ENCODE data around the gene CSTF1. TPM values are rescaled to one million over a fixed set of nuclear protein-coding genes. Genes with fewer than 3 reads are reported as not detected.

Gene CSTF1
- total RNA-seq, 1 donor, result 25.0 TPM

- Histone ChIP-seq H3K4me1 (ENCODE audit: insufficient read depth, low read length) (peaks cover 29% of the 10 kb centered on the region), H3K27me3 (ENCODE audit: insufficient read depth, low read length) (no peaks in the 10 kb centered on the region), H3K9me3 (ENCODE audit: low read depth, low read length) (no peaks in the 10 kb centered on the region), H3K4me2 (ENCODE audit: insufficient read depth, low read length) (no peak overlapping the region), H4K20me1 (ENCODE audit: insufficient read depth, low read length) (no peaks in the 10 kb centered on the region), H3K79me2 (ENCODE audit: insufficient read depth, low read length) (no peaks in the 10 kb centered on the region), H3K36me3 (ENCODE audit: insufficient read depth, low read length) (no peaks in the 10 kb centered on the region), H3K4me3 (ENCODE audit: insufficient read depth, low read length) (no peak overlapping the region), H3K27ac (ENCODE audit: low read depth, low read length) (peak overlapping the region; percentile 81), H2AFZ (ENCODE audit: low read length) (no peak overlapping the region)
- DNase-seq (ENCODE audit: insufficient read length, low spot score, missing footprints), result no peak
- no peak for TF ChIP-seq CTCF (IDR thresholded peaks at IDR 0.05; ENCODE audit: extremely low read depth, low read depth, low read length)
Measured at GRCh38 chr20:56430461-56430860, 38.0 kb downstream of the CSTF1 start.

- DNase-seq (ENCODE audit: insufficient read length, low spot score, missing footprints), result no peak
- Histone ChIP-seq H3K27me3 (ENCODE audit: insufficient read depth, low read length) (no peaks in the 10 kb centered on the region), H3K4me2 (ENCODE audit: insufficient read depth, low read length) (no peak overlapping the region), H2AFZ (ENCODE audit: low read length) (no peak overlapping the region), H4K20me1 (ENCODE audit: insufficient read depth, low read length) (no peaks in the 10 kb centered on the region), H3K79me2 (ENCODE audit: insufficient read depth, low read length) (no peaks in the 10 kb centered on the region), H3K4me1 (ENCODE audit: insufficient read depth, low read length) (peaks cover 29% of the 10 kb centered on the region), H3K36me3 (ENCODE audit: insufficient read depth, low read length) (no peaks in the 10 kb centered on the region), H3K9me3 (ENCODE audit: low read depth, low read length) (no peaks in the 10 kb centered on the region), H3K4me3 (ENCODE audit: insufficient read depth, low read length) (no peak overlapping the region), H3K27ac (ENCODE audit: low read depth, low read length) (no peak overlapping the region)
- no peak for TF ChIP-seq CTCF (IDR thresholded peaks at IDR 0.05; ENCODE audit: extremely low read depth, low read depth, low read length)
Measured at GRCh38 chr20:56430957-56431356, 38.5 kb downstream of the CSTF1 start.

GRCh38 chr20:56431471-56431870 is 39.0 kb downstream of the CSTF1 start:
- DNase-seq (ENCODE audit: insufficient read length, low spot score, missing footprints), result no peak
- Histone ChIP-seq H3K27me3 (ENCODE audit: insufficient read depth, low read length) (no peaks in the 10 kb centered on the region), H3K79me2 (ENCODE audit: insufficient read depth, low read length) (no peaks in the 10 kb centered on the region), H3K4me3 (ENCODE audit: insufficient read depth, low read length) (no peak overlapping the region), H3K4me2 (ENCODE audit: insufficient read depth, low read length) (no peak overlapping the region), H3K36me3 (ENCODE audit: insufficient read depth, low read length) (no peaks in the 10 kb centered on the region), H3K9me3 (ENCODE audit: low read depth, low read length) (no peaks in the 10 kb centered on the region), H3K27ac (ENCODE audit: low read depth, low read length) (no peak overlapping the region), H3K4me1 (ENCODE audit: insufficient read depth, low read length) (peaks cover 29% of the 10 kb centered on the region), H2AFZ (ENCODE audit: low read length) (no peak overlapping the region), H4K20me1 (ENCODE audit: insufficient read depth, low read length) (no peaks in the 10 kb centered on the region)
- TF ChIP-seq CTCF (IDR thresholded peaks at IDR 0.05; ENCODE audit: extremely low read depth, low read depth, low read length), result no peak

- H3K79me2 ChIP-seq (ENCODE audit: insufficient read depth, low read length), result no peaks in the 10 kb centered on the region
- peaks cover 27% of the 10 kb centered on the region for H3K4me1 ChIP-seq (ENCODE audit: insufficient read depth, low read length)
- no peak for TF ChIP-seq CTCF (IDR thresholded peaks at IDR 0.05; ENCODE audit: extremely low read depth, low read depth, low read length)
- no peaks in the 10 kb centered on the region for H3K9me3 ChIP-seq (ENCODE audit: low read depth, low read length)
- peak overlapping the region; percentile 86 for H3K27ac ChIP-seq (ENCODE audit: low read depth, low read length)
- H4K20me1 ChIP-seq (ENCODE audit: insufficient read depth, low read length), result no peaks in the 10 kb centered on the region
- H3K27me3 ChIP-seq (ENCODE audit: insufficient read depth, low read length), result no peaks in the 10 kb centered on the region
- peak overlapping the region; percentile 24 for H2AFZ ChIP-seq (ENCODE audit: low read length)
- no peaks in the 10 kb centered on the region for H3K36me3 ChIP-seq (ENCODE audit: insufficient read depth, low read length)
- DNase-seq (ENCODE audit: insufficient read length, low spot score, missing footprints), result no peak
- no peak overlapping the region for H3K4me3 ChIP-seq (ENCODE audit: insufficient read depth, low read length)
- peak overlapping the region; percentile 35 for H3K4me2 ChIP-seq (ENCODE audit: insufficient read depth, low read length)
Measured at GRCh38 chr20:56433221-56433879, 40.9 kb downstream of the CSTF1 start.
